Measurements from ENCODE around the gene GLB1L.
A peak's percentile ranks its signal among the peaks of the same experiment; 100 is the strongest.
"Not testable (repeated sequence)": the region's sequence is repeated elsewhere in the genome, so short reads cannot be mapped to it uniquely, and the experiment has no call there.

GLB1L gene

DNA sequence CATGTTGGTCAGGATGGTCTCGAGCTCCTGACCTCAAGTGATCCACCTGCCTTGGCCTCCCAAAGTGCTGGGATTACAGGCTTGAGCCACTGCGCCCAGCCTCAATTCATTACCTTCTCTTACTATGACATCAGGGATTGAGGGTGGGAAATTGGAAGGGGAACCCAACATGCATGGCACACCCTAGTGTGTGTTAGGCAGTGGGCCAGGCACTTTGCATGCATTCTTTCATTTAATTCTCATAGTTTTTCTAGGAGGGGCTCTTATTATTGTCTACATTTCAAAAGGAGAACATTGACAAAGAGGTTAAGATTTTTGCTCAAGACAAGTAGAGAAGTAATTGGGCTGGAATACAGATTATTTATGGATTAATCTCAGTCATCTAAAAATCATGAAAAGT is 23.1 kb upstream of the GLB1L start:
- DNase-seq (ENCODE audit: insufficient read length), result no peak
- FAIRE-seq, result no peak
- no peak for TF ChIP-seq POLR2A (IDR thresholded peaks at IDR 0.05; ENCODE audit: low read depth, low read length)
- TF ChIP-seq TAF1 (IDR thresholded peaks at IDR 0.05; ENCODE audit: borderline replicate concordance, low read depth, low read length), result no peak
- TF ChIP-seq POLR2AphosphoS5 (IDR thresholded peaks at IDR 0.05; ENCODE audit: low read depth, low read length), result no peak

DNA sequence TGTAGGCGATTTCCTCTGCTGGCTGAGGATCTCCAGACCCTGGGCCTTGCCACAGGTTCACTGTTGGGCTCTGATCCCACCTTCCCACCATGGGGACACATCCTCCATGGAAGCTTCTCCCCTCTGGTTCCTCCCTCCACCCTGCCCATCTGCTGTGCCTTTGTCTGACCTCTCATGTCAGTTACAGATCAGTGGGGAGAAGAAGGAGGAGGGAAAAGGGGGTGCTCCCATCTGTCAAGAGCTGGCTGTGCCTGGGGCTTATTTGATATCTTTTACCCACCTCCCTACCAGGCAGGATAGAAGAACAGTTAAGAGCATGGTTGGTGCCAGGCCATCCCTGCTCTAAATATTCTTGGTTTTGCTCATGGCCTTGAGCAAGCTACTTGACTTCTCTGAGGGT is 21.6 kb upstream of the GLB1L start:
- FAIRE-seq, result no peak

DNA sequence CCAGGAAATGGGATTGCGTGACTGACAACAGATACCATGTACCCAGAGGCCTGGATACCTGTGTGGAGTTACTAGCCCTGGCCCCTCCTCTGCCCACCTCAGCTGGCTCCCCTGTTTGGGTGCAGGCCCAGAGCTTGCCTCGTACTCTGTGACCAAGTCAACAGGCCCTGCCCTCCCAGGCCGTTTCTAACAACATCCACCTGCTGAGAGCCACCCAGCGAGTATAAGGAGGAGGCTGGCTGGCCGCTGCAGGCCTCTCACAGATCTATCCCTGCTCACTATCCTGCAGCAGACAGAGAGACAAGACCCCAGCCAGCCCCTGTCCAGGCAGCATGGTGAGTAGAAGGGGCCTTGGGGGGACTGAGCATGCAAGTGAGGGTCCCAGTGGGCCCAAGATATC is 21.0 kb upstream of the GLB1L start:
- DNase-seq (ENCODE audit: insufficient read length), result no peak
- no peak for FAIRE-seq
- TF ChIP-seq TAF1 (IDR thresholded peaks at IDR 0.05; ENCODE audit: borderline replicate concordance, low read depth, low read length) (no peak), POLR2A (IDR thresholded peaks at IDR 0.05; ENCODE audit: low read depth, low read length) (no peak), POLR2AphosphoS5 (IDR thresholded peaks at IDR 0.05; ENCODE audit: low read depth, low read length) (no peak)

More for the DNA sequence above, 21.6 kb upstream of the GLB1L start:
- TF ChIP-seq TAF1 (IDR thresholded peaks at IDR 0.05; ENCODE audit: borderline replicate concordance, low read depth, low read length) (no peak), POLR2AphosphoS5 (IDR thresholded peaks at IDR 0.05; ENCODE audit: low read depth, low read length) (no peak), POLR2A (IDR thresholded peaks at IDR 0.05; ENCODE audit: low read depth, low read length) (no peak)
- no peak for DNase-seq (ENCODE audit: insufficient read length)

DNA sequence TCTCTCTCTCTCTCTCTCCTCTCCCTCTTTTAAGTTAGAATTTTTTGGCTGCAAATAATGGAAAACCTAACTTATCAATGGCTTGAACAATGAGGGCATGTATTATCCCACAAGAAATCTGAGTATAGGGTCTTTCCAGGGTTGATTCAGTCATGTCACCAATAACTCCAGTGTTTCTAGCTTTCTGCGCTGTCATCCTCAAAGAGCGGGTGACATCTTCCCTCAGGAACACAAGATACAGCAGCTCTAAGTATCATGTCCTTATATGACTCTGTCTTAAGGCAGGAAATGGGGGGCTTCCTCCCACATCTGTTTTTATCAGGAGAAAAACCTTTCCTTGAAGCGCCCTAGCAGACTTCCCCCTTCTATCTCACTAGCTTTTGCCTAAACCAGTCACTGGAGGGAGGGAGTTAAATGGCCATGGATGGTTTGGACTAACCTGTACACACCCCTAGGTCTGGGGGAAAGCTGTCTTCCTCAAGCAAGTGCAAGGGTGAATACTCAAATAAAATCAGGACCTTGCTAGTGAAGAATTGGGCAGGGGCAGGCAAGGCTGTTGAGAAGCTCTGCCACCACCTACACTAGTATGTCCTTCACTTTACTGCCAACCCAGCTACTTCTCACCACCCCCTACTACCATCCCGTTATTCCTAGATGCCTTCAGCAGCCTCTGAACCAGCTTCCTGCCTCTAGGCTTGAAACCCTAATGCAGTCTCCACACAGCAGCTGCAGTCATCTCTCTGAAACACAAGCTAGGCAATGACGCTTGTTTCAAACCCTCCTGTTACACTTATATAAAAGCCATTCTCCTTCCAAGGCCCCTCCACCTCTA is 16.0 kb upstream of the GLB1L start:
- TF ChIP-seq POLR2A (IDR thresholded peaks at IDR 0.05; ENCODE audit: low read depth, low read length) (no peak), TAF1 (IDR thresholded peaks at IDR 0.05; ENCODE audit: borderline replicate concordance, low read depth, low read length) (no peak), POLR2AphosphoS5 (IDR thresholded peaks at IDR 0.05; ENCODE audit: low read depth, low read length) (no peak)
- DNase-seq (ENCODE audit: insufficient read length) (no peak), FAIRE-seq (no peak)

DNA sequence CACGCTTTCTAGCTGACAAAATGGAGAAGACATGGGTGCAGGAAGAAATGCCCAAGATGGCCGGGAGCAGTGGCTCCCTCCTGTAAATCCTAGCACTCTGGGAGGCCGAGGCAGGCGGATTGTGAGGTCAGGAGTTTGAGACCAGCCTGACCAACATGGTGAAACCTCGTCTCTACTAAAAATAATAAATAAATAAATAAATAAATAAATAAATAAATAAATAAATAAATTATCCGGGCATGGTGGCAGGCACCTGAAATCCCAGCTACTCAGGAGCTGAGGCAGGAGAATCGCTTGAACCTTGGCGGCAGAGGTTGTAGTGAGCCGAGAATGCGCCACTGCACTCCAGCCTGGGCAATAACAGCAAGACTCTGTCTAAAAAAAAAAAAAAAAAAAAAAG is 13.7 kb upstream of the GLB1L start:
- DNase-seq (ENCODE audit: insufficient read length); FAIRE-seq: not testable (repeated sequence)

DNA sequence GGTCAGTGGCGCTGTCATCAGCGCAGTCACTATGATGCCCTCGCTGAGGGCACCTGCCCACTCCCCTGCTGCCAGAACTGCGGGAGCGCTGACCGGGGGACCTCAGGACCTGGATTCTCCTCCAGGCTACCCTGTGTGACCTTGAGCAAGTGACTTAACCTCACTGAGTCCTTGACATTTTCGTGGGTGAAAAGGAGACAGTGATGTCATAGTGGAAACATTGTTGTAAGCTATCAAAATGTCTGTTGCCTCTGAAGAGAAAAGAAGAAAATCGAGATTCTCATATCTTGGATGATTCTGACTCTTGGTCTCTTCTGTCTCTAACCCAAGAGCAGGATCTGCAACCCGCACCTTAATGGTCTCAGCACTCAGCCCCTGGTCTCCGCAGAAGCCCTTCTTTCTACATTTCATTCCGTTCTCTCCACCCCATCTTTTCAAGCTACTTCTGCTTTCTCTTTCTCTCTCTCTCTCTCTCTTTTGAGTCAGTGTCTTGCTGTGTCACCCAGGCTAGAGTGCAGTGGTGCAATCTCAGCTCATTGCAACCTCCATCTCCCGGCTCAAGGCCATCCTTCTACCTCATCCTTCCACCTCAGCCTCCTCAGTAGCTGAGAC is 9.5 kb upstream of the GLB1L start:
- TF ChIP-seq TAF1 (IDR thresholded peaks at IDR 0.05; ENCODE audit: borderline replicate concordance, low read depth, low read length), result no peak
- TF ChIP-seq POLR2AphosphoS5 (IDR thresholded peaks at IDR 0.05; ENCODE audit: low read depth, low read length), result no peak
- no peak for TF ChIP-seq POLR2A (IDR thresholded peaks at IDR 0.05; ENCODE audit: low read depth, low read length)
- FAIRE-seq, result peak; percentile 79
- DNase-seq (ENCODE audit: insufficient read length), result no peak

DNA sequence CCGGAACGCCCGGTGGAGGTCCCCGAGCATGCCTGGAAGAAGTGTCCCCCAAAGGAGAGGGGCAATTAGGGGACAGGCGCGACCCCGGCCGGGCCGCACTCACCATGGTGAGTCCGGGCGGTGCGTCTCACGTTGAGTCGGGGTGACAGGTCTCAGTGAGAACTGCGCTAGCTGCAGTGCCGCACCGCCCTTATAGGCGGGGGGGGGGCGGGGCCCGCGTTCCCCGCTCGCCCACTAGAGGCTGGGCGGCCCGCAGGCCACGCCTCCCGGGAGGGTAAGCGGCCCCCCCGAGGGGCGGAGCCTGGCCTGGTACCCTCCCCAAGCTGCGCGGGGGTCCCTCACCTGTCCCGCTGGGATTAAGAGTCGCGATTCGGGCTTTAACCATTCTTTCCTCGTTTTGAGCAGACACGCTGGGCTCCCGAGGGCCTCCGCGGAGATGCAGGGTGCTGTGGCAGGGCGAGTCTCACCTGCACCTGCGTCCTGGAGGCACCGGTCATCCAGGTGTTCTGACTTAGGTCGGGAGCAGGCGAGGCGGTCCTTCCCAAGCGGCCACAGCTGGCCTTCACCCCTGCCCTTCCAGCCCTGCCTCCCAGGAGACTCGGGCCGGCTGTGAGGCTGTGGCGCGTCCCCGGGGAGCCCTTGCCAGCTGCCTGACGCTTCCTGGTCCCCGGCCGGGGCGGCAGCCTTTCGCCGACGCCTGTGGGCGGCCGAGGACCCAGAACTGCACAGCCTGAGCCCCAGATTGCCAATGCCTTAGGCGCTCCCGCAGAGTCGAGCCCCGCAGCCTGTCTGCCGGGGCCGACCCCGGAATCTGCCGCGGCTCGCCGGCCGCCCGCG is 8.7 kb upstream of the GLB1L start, which contains the start of gene TUBA4A:
Gene TUBA4A (minus strand): TSS at position 166 of the 837 bp plus-strand sequence. CDS start 60 bp downstream, at position 106.
- TF ChIP-seq POLR2AphosphoS5 (IDR thresholded peaks at IDR 0.05; ENCODE audit: low read depth, low read length) (peak; percentile 98), POLR2A (IDR thresholded peaks at IDR 0.05; ENCODE audit: low read depth, low read length) (peak; percentile 99), TAF1 (IDR thresholded peaks at IDR 0.05; ENCODE audit: borderline replicate concordance, low read depth, low read length) (peak; percentile 79)
- DNase-seq (ENCODE audit: insufficient read length) (peak; percentile 99), FAIRE-seq (peak; percentile 95)

DNA sequence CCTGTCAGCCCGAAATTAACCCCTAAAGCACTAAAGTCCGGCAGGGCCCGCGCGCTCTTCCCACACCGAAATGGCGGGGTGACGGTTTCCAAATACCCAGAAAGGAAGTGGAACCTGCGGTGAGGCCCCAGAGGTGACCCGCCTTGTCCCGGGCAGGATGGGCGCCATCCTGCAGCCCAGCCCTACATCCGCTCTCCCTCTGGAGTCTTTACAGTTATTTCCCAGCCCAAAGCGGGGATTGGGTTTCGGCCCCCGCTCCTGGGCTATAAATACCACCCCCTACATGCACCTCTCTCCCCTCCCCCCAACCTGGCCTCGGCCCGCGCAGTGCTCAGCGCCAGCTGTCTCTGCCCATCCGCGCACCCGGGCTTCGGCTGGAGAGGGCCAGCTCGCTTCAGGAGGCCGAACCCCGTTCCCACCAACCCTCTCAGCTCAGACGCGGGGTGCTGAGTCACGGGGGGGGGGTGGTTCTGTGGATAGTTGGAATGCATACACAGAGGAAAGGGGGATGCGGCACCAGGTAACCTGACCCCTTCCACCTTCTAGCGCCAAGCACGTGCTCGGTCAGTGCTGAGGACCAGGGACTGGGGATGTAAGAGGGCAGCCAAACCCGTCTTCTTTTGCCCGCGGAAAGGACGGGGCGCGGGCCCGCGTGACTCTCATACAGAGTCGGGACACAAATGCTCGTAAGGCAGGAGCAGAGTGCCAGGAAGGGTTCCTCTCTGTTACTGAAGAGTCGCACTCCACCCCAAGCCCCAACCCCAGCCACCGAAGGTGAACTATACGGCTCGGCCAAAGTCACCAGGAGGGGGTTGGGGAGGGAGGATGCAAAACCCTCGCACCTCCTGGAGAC is 7.9 kb upstream of the GLB1L start, which contains the start of gene TUBA4B:
Gene TUBA4B (plus strand): TSS at position 344 of the 853 bp plus-strand sequence. CDS start 165 bp downstream, at position 509.
- TF ChIP-seq POLR2A (IDR thresholded peaks at IDR 0.05; ENCODE audit: low read depth, low read length), result no peak; the same call in 1 of the 2 replicates
- no peak for TF ChIP-seq TAF1 (IDR thresholded peaks at IDR 0.05; ENCODE audit: borderline replicate concordance, low read depth, low read length)
- no peak for TF ChIP-seq POLR2AphosphoS5 (IDR thresholded peaks at IDR 0.05; ENCODE audit: low read depth, low read length)
- DNase-seq (ENCODE audit: insufficient read length), result peak; percentile 52
- FAIRE-seq, result peak; percentile 87

DNA sequence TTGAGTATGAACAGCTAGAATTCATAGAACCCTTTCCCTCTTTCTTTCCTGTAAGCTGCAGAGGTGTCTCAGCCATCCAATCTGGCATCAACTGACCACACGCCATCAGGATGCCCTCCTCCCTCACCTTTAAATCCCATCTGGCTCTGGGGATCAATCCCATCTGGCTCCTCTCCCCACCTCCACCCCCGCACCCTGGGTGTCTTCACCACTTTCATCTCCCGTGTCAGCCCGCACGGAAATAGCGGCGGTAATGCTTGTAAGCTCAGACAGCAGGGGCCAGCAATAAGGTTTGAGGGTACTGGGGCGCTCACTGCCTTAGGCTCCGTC is 7.3 kb upstream of the GLB1L start:
- DNase-seq (ENCODE audit: insufficient read length), result no peak
- TF ChIP-seq POLR2AphosphoS5 (IDR thresholded peaks at IDR 0.05; ENCODE audit: low read depth, low read length), result no peak
- TF ChIP-seq POLR2A (IDR thresholded peaks at IDR 0.05; ENCODE audit: low read depth, low read length), result no peak
- no peak for TF ChIP-seq TAF1 (IDR thresholded peaks at IDR 0.05; ENCODE audit: borderline replicate concordance, low read depth, low read length)
- FAIRE-seq, result no peak

DNA sequence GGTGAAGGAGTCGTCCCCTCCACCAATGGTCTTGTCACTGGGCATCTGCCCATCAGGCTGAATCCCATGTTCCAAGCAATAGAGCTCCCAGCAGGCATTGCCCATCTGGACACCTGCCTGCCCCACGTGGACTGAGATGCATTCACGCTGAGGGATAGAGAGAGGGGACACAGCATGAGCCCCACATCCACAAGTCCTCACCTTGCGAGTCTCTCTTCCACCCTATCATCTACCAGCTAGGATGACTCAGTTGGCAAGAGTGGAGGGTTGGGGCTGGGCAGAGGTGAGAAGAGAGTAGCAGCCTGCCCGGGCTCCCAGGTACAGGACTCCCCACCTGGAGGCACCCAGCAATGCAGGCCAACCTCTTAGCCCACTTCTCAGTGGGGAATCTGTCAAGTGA is 6.8 kb upstream of the GLB1L start:
- FAIRE-seq, result no peak
- TF ChIP-seq TAF1 (IDR thresholded peaks at IDR 0.05; ENCODE audit: borderline replicate concordance, low read depth, low read length), result no peak
- TF ChIP-seq POLR2AphosphoS5 (IDR thresholded peaks at IDR 0.05; ENCODE audit: low read depth, low read length), result no peak
- TF ChIP-seq POLR2A (IDR thresholded peaks at IDR 0.05; ENCODE audit: low read depth, low read length), result no peak; the same call in 1 of the 2 replicates

More for the DNA sequence above, 6.8 kb upstream of the GLB1L start:
- no peak for DNase-seq (ENCODE audit: insufficient read length)
